ENCODE measurements around the gene PHYKPL. TPM values are rescaled to one million over a fixed set of nuclear protein-coding genes. Genes with fewer than 3 reads are reported as not detected.

The PHYKPL gene
- total and polyA plus RNA-seq, 2 donors (not counting 3 experiments of a cell fraction or from before 2014, with no cell fraction given): 71.7 to 81.7 TPM

DNA sequence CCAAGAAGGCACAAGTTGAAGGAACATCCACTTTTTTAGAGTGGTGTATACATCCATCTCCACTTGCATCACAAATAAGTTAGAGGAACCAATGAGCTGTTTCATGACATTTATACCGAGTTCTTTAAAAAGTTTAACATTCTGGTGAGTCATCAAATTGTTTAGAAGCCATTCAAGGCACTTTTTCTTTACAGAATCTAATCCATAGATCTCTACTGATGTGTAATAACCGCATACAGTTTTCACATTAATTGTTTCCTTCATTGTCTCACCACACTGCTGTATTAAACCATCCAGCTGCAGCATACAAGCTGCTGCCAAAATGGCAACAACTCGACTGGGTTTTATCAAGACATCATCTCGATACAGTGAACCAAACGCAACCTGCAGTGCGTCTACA is 46.2 kb downstream of the PHYKPL start:
- Histone ChIP-seq H3K36me3 (ENCODE audit: control insufficient read depth in 2 of 2, extremely low read depth in 1 of 2, insufficient read depth in 2 of 2, low read length in 2 of 2) (no peaks in the 10 kb centered on the region), H2AFZ (ENCODE audit: low read depth, low read length) (no peak overlapping the region), H3K27me3 (ENCODE audit: control insufficient read depth in 2 of 2, insufficient read depth in 2 of 2, low read length in 2 of 2) (no peaks in the 10 kb centered on the region), H3K4me2 (ENCODE audit: insufficient read depth, low read length) (no peak overlapping the region), H3K79me2 (ENCODE audit: control insufficient read depth, insufficient read depth, low read length) (no peaks in the 10 kb centered on the region), H3K4me3 (replicated peaks in 1 of 3; ENCODE audit: insufficient read depth in 1 of 3, low read depth in 1 of 3, low read length in 3 of 3) (no peak overlapping the region), H3K27ac (ENCODE audit: insufficient read depth, low read depth, low read length) (no peak overlapping the region), H3K9me3 (replicated peaks; ENCODE audit: control insufficient read depth, insufficient read depth, low read length) (no peaks in the 10 kb centered on the region), H3K4me1 (ENCODE audit: control insufficient read depth, extremely low read depth, insufficient read depth, low read length) (no peaks in the 10 kb centered on the region), H4K20me1 (replicated peaks; ENCODE audit: control insufficient read depth, extremely low read depth, insufficient read depth, low read length) (no peaks in the 10 kb centered on the region), H3K9me1 (replicated peaks; ENCODE audit: control insufficient read depth, extremely low read depth, insufficient read depth, low read length) (no peaks in the 10 kb centered on the region), H3K9ac (replicated peaks; ENCODE audit: extremely low read depth, insufficient read depth, low read length) (no peak overlapping the region)
- ChIA-PET POLR2A (no interaction called here), CTCF (interaction anchor here (1.7 kb wide), 1 partner anchor 111 kb away, joined by 5 read pairs; no protein-coding TSS in a partner anchor)
- intact Hi-C loops (cut with micrococcal nuclease): no loop called here
- TF ChIP-seq, protein P1, sequence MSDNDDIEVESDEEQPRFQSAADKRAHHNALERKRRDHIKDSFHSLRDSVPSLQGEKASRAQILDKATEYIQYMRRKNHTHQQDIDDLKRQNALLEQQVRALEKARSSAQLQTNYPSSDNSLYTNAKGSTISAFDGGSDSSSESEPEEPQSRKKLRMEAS (IDR thresholded peaks at IDR 0.05; ENCODE audit: insufficient read depth, insufficient read length): no peak
- TF ChIP-seq MYC (IDR thresholded peaks at IDR 0.05; ENCODE audit: low read depth, low read length): no peak
- no peak for TF ChIP-seq POLR2A (IDR thresholded peaks at IDR 0.05; ENCODE audit: low read depth, low read length)
- no peak for TF ChIP-seq JUN (IDR thresholded peaks at IDR 0.05; ENCODE audit: borderline replicate concordance, insufficient read depth, insufficient read length, low read depth)
- no peak for TF ChIP-seq POLR2AphosphoS5 (IDR thresholded peaks at IDR 0.05; ENCODE audit: insufficient read depth, low read depth, low read length)
- TF ChIP-seq GATA2 (IDR thresholded peaks at IDR 0.05; ENCODE audit: insufficient read depth, insufficient read length, low read depth, low read length): no peak
- TF ChIP-seq FOS (IDR thresholded peaks at IDR 0.05; ENCODE audit: borderline replicate concordance, insufficient read depth, low read length): no peak
- no peak for TF ChIP-seq EZH2 (IDR thresholded peaks at IDR 0.05; ENCODE audit: borderline replicate concordance, low read depth, low read length, severe bottlenecking)
- TF ChIP-seq, protein P2, sequence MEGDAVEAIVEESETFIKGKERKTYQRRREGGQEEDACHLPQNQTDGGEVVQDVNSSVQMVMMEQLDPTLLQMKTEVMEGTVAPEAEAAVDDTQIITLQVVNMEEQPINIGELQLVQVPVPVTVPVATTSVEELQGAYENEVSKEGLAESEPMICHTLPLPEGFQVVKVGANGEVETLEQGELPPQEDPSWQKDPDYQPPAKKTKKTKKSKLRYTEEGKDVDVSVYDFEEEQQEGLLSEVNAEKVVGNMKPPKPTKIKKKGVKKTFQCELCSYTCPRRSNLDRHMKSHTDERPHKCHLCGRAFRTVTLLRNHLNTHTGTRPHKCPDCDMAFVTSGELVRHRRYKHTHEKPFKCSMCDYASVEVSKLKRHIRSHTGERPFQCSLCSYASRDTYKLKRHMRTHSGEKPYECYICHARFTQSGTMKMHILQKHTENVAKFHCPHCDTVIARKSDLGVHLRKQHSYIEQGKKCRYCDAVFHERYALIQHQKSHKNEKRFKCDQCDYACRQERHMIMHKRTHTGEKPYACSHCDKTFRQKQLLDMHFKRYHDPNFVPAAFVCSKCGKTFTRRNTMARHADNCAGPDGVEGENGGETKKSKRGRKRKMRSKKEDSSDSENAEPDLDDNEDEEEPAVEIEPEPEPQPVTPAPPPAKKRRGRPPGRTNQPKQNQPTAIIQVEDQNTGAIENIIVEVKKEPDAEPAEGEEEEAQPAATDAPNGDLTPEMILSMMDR (IDR thresholded peaks at IDR 0.05; ENCODE audit: extremely low read depth in 1 of 2, insufficient read depth in 1 of 2, low read depth in 1 of 2, low read length in 2 of 2): no peak
- BruUV-seq (replicated peaks): no TSS peak
- DNase-seq (ENCODE audit: low read depth, low spot score) (no peak), FAIRE-seq (peak; percentile 33)
- dilution Hi-C loops (cut with MboI; ENCODE audit: extremely low pct_ligation_motif_present, low sequenced_read_pairs): no loop called here
